T-cell (primary cell): ENCODE results near the gene PSME4. TPM values are rescaled to one million over a fixed set of nuclear protein-coding genes. Genes with fewer than 3 reads are reported as not detected.

Experiments used
- ATAC-seq, 4 experiments: fragments of 200-7000 bp in 3 of 4; fragments of 150-1000 bp in 1 of 4; cut with Tn5 transposase; replicated peaks in 1 of 4; 1 replicate in 3 of 4; 2 replicates in 1 of 4; pipeline ENCODE4 v1.10.0; 2021; ENCODE audit warnings: moderate library complexity in 3 of 4, mild to moderate bottlenecking in 2 of 4, moderate number of reproducible peaks in 1 of 4
- CTCF ChIA-PET, 2 donors: fragments of 300-600 bp; sonication (Branson Sonifier 250); formaldehyde crosslinking; loops; one replicate each; lab custom pipeline; 2022; ENCODE audit warnings: antibody characterized with exemption in 2 of 2; lab: Charles Lee
- POLR2A ChIA-PET, 2 donors: fragments of 300-600 bp; sonication (Branson Sonifier 250); formaldehyde crosslinking; loops; one replicate each; lab custom pipeline; 2022; ENCODE audit warnings: antibody characterized with exemption in 2 of 2; lab: Charles Lee
- DNase-seq, 35 experiments: peaks; one replicate each; pipeline versions ENCODE4 v3.0.0 to v3.0.0-alpha.2; 2013 to 2023
- H3K27ac ChIP-seq: one replicate; pipeline ENCODE4 v1.5.1; 2013; ENCODE audit warnings: low read length
- H3K27me3 ChIP-seq, 2 experiments: replicated peaks in 1 of 2; 1 replicate in 1 of 2; 2 replicates in 1 of 2; pipeline versions ENCODE4 v1.6.1 to v1.7.0; 2013; ENCODE audit warnings: low read length in 1 of 2, mixed read lengths in 1 of 2; ENCODE audit not compliant: control insufficient read depth in 2 of 2, insufficient read depth in 2 of 2; ENCODE audit errors: extremely low read depth in 1 of 2
- H3K36me3 ChIP-seq, 2 donors: 1 replicate in 1 of 2; 2 replicates in 1 of 2; pipeline versions ENCODE4 v1.6.1 to v1.7.0; 2013; ENCODE audit warnings: low read length in 1 of 2; ENCODE audit not compliant: control insufficient read depth in 2 of 2, insufficient read depth in 1 of 2; ENCODE audit errors: extremely low read depth in 1 of 2
- H3K4me1 ChIP-seq, 2 experiments: 1 replicate in 1 of 2; 2 replicates in 1 of 2; pipeline versions ENCODE4 v1.6.1 to v1.7.0; 2013; ENCODE audit warnings: low read length in 2 of 2, mixed read lengths in 1 of 2; ENCODE audit not compliant: insufficient read depth in 2 of 2, control insufficient read depth in 1 of 2; ENCODE audit errors: extremely low read depth in 1 of 2
- H3K4me3 ChIP-seq, 2 donors: 1 replicate in 1 of 2; 2 replicates in 1 of 2; pipeline versions ENCODE4 v1.5.1 to v1.7.0; 2013; ENCODE audit warnings: mild to moderate bottlenecking in 2 of 2, low read length in 1 of 2, moderate library complexity in 1 of 2; ENCODE audit not compliant: control insufficient read depth in 1 of 2; ENCODE audit errors: extremely low read depth in 1 of 2
- H3K9me3 ChIP-seq: 2 replicates; pipeline ENCODE4 v1.7.0; 2013
- H3K27ac Mint-ChIP-seq, 2 donors: one replicate each; pipeline ENCODE4 v1.8.0; 2020 to 2021; ENCODE audit warnings: mild to moderate bottlenecking in 2 of 2, mixed read lengths in 2 of 2
- H3K27me3 Mint-ChIP-seq, 2 donors: one replicate each; pipeline ENCODE4 v1.8.0; 2021 to 2022; ENCODE audit warnings: mixed read lengths in 2 of 2
- H3K36me3 Mint-ChIP-seq: one replicate; pipeline ENCODE4 v1.8.0; 2021; ENCODE audit warnings: mixed read lengths
- H3K4me1 Mint-ChIP-seq, 3 donors: one replicate each; pipeline ENCODE4 v1.8.0; 2020 to 2022; ENCODE audit warnings: mixed read lengths in 3 of 3, mild to moderate bottlenecking in 1 of 3
- H3K4me3 Mint-ChIP-seq, 3 donors: one replicate each; pipeline ENCODE4 v1.8.0; 2020 to 2022; ENCODE audit warnings: mild to moderate bottlenecking in 3 of 3, mixed read lengths in 3 of 3, moderate library complexity in 3 of 3
- H3K9me3 Mint-ChIP-seq, 3 donors: one replicate each; pipeline ENCODE4 v1.8.0; 2020 to 2022; ENCODE audit warnings: mixed read lengths in 3 of 3
- WGBS: methylation state at CpG from one replicate; pipeline ENCODE4 v1.1.5; 2013; ENCODE audit warnings: missing lambda C conversion rate; ENCODE audit not compliant: insufficient coverage; 5-methylcytosine and 5-hydroxymethylcytosine counted together
- total RNA-seq, 35 experiments: library from RNA in 6 of 35; stranded (reverse) in 6 of 35; fragments of 120-200 nt in 1 of 35; gene quantifications; one replicate each; pipeline versions ENCODE4 v1.2.1 to v1.2.4 and lab custom pipeline; 2013 to 2026

The PSME4 gene
- total RNA-seq, 5 donors from 2014 or later (not counting 1 experiment from before 2014, with no cell fraction given), result 39.8 to 87.4 (median 44.6) TPM

- Histone ChIP-seq H3K36me3 (peaks cover 4 to 48% of the 10 kb centered on the region in 2 donors), H3K27ac (no peak overlapping the region), H3K27me3 (no peaks in the 10 kb centered on the region), H3K4me3 (no peak overlapping the region), H3K4me1 (no peaks in the 10 kb centered on the region), H3K9me3 (no peaks in the 10 kb centered on the region)
- Mint-ChIP-seq H3K27ac (no peak overlapping the region), H3K9me3 (no peaks in the 10 kb centered on the region), H3K4me3 (no peak overlapping the region), H3K27me3 (no peaks in the 10 kb centered on the region), H3K4me1 (no peaks in the 10 kb centered on the region), H3K36me3 (peaks cover 51% of the 10 kb centered on the region)
- POLR2A ChIA-PET, result no interaction called here
- DNase-seq (no peak), ATAC-seq (no peak)
- WGBS, result no CpG with 5 or more reads among the region's 1 CpG
- CTCF ChIA-PET, result interaction anchor here in 1 of 2 donors (0.6 kb wide), 1 partner anchor 69 kb away, joined by 6 read pairs; no protein-coding TSS in a partner anchor
Measured at GRCh38 chr2:53877112-53877511, 93.7 kb downstream of the PSME4 start.

- no peaks in the 10 kb centered on the region for H3K27me3 ChIP-seq
- no peak overlapping the region for H3K4me3 Mint-ChIP-seq
- peaks cover 43% of the 10 kb centered on the region for H3K36me3 Mint-ChIP-seq
- no peak overlapping the region for H3K27ac ChIP-seq
- no peaks in the 10 kb centered on the region for H3K4me1 Mint-ChIP-seq
- H3K9me3 ChIP-seq, result no peaks in the 10 kb centered on the region
- no peaks in the 10 kb centered on the region for H3K9me3 Mint-ChIP-seq
- CTCF ChIA-PET, result no interaction called here
- WGBS, result 92% methylated on average over 2 of the region's 7 CpGs
- H3K27ac Mint-ChIP-seq, result no peak overlapping the region
- no peaks in the 10 kb centered on the region for H3K4me1 ChIP-seq
- H3K4me3 ChIP-seq, result no peak overlapping the region
- H3K36me3 ChIP-seq, result peaks cover 4 to 55% of the 10 kb centered on the region in 2 donors
- no peak for DNase-seq
- POLR2A ChIA-PET, result no interaction called here
- ATAC-seq, result no peak
- no peaks in the 10 kb centered on the region for H3K27me3 Mint-ChIP-seq
Measured at GRCh38 chr2:53874401-53874950, 96.3 kb downstream of the PSME4 start.

- H3K9me3 ChIP-seq, result no peaks in the 10 kb centered on the region
- Mint-ChIP-seq H3K36me3 (peaks cover 36% of the 10 kb centered on the region), H3K4me1 (peaks cover 2 to 6% (median 6%) of the 10 kb centered on the region in 3 donors), H3K4me3 (no peak overlapping the region), H3K27ac (no peak overlapping the region), H3K27me3 (no peaks in the 10 kb centered on the region), H3K9me3 (no peaks in the 10 kb centered on the region)
- H3K36me3 ChIP-seq, result peaks cover 7 to 55% of the 10 kb centered on the region in 2 donors
- no CpG with 5 or more reads among the region's 2 CpGs for WGBS
- DNase-seq (no peak), ATAC-seq (no peak)
- POLR2A ChIA-PET, result interaction anchor here in 1 of 2 donors (0.6 kb wide), 1 partner anchor 259 kb away, joined by 7 read pairs; no protein-coding TSS in a partner anchor
- no peaks in the 10 kb centered on the region for H3K27me3 ChIP-seq
- no peak overlapping the region for H3K4me3 ChIP-seq
- CTCF ChIA-PET, result no interaction called here
- no peaks in the 10 kb centered on the region for H3K4me1 ChIP-seq
- H3K27ac ChIP-seq, result no peak overlapping the region
Measured at GRCh38 chr2:53867773-53868172, 103.0 kb downstream of the PSME4 start.

- Histone ChIP-seq H3K27me3 (no peaks in the 10 kb centered on the region), H3K4me1 (no peaks in the 10 kb centered on the region), H3K4me3 (no peak overlapping the region), H3K36me3 (peaks cover 7 to 55% of the 10 kb centered on the region in 2 donors), H3K9me3 (no peaks in the 10 kb centered on the region), H3K27ac (no peak overlapping the region)
- no peak for DNase-seq
- WGBS, result 94% methylated on average over 3 of the region's 5 CpGs
- Mint-ChIP-seq H3K9me3 (no peaks in the 10 kb centered on the region), H3K36me3 (peaks cover 36% of the 10 kb centered on the region), H3K27ac (no peak overlapping the region), H3K27me3 (no peaks in the 10 kb centered on the region), H3K4me3 (no peak overlapping the region), H3K4me1 (peaks cover 6 to 11% (median 11%) of the 10 kb centered on the region in 3 donors)
- CTCF ChIA-PET, result no interaction called here
- POLR2A ChIA-PET, result interaction anchor here in 1 of 2 donors (0.6 kb wide), 1 partner anchor 260 kb away, joined by 7 read pairs; no protein-coding TSS in a partner anchor
- ATAC-seq, result no peak
Measured at GRCh38 chr2:53867169-53867568, 103.6 kb downstream of the PSME4 start.

DNA sequence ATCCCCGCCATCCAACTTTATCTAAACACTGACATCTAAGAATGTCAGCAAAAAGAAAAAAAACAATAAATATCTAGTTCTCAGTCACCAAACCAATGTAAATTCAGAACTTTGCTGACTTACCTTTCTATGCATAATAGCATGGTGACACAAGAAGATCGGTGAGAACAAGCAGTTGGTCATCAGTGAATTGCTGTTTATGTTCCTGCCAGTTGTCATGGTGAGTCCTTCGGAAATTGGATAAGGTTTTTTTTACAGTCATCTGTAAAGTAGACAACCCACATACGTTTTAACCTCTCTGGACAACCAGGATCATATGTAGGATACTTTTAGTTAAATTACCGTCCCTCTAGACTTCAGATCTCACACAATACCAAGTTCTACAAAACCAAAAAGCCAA is 104.8 kb downstream of the PSME4 start:
- H3K27me3 ChIP-seq, result no peaks in the 10 kb centered on the region
- ChIA-PET POLR2A (no interaction called here), CTCF (no interaction called here)
- Mint-ChIP-seq H3K27ac (no peak overlapping the region), H3K9me3 (no peaks in the 10 kb centered on the region), H3K4me1 (peaks cover 13 to 22% (median 20%) of the 10 kb centered on the region in 3 donors), H3K27me3 (no peaks in the 10 kb centered on the region), H3K4me3 (no peak overlapping the region), H3K36me3 (peaks cover 41% of the 10 kb centered on the region)
- H3K9me3 ChIP-seq, result no peaks in the 10 kb centered on the region
- no peak for ATAC-seq
- H3K36me3 ChIP-seq, result peaks cover 7 to 47% of the 10 kb centered on the region in 2 donors
- H3K4me3 ChIP-seq, result no peak overlapping the region
- no peak overlapping the region for H3K27ac ChIP-seq
- DNase-seq, result no peak
- 91% methylated on average over 1 of the region's 5 CpGs for WGBS
- no peaks in the 10 kb centered on the region for H3K4me1 ChIP-seq

- Histone ChIP-seq H3K9me3 (no peaks in the 10 kb centered on the region), H3K27me3 (no peaks in the 10 kb centered on the region), H3K4me3 (no peak overlapping the region), H3K27ac (no peak overlapping the region), H3K36me3 (peaks cover 7 to 43% of the 10 kb centered on the region in 2 donors), H3K4me1 (no peaks in the 10 kb centered on the region)
- ChIA-PET CTCF (no interaction called here), POLR2A (no interaction called here)
- no peak overlapping the region for H3K4me3 Mint-ChIP-seq
- H3K27ac Mint-ChIP-seq, result no peak overlapping the region
- ATAC-seq (no peak), DNase-seq (no peak)
- no peaks in the 10 kb centered on the region for H3K9me3 Mint-ChIP-seq
- H3K27me3 Mint-ChIP-seq, result no peaks in the 10 kb centered on the region
- whole genome bisulfite sequencing, result 100% methylated on average over 2 of the region's 2 CpGs
- peaks cover 47% of the 10 kb centered on the region for H3K36me3 Mint-ChIP-seq
- H3K4me1 Mint-ChIP-seq, result peaks cover 13 to 22% (median 20%) of the 10 kb centered on the region in 3 donors
Measured at GRCh38 chr2:53865264-53865663, 105.5 kb downstream of the PSME4 start.
